Measurements from ENCODE around the gene GNA12.

- TF ChIP-seq, protein P1, sequence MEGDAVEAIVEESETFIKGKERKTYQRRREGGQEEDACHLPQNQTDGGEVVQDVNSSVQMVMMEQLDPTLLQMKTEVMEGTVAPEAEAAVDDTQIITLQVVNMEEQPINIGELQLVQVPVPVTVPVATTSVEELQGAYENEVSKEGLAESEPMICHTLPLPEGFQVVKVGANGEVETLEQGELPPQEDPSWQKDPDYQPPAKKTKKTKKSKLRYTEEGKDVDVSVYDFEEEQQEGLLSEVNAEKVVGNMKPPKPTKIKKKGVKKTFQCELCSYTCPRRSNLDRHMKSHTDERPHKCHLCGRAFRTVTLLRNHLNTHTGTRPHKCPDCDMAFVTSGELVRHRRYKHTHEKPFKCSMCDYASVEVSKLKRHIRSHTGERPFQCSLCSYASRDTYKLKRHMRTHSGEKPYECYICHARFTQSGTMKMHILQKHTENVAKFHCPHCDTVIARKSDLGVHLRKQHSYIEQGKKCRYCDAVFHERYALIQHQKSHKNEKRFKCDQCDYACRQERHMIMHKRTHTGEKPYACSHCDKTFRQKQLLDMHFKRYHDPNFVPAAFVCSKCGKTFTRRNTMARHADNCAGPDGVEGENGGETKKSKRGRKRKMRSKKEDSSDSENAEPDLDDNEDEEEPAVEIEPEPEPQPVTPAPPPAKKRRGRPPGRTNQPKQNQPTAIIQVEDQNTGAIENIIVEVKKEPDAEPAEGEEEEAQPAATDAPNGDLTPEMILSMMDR (IDR thresholded peaks at IDR 0.05; ENCODE audit: poor library complexity): no peak
- TF ChIP-seq EZH2 (IDR thresholded peaks at IDR 0.05; ENCODE audit: borderline replicate concordance) (no peak), EZH2phosphoT487 (IDR thresholded peaks at IDR 0.05; ENCODE audit: low read depth, severe bottlenecking, unreplicated experiment) (no peak)
Observed at GRCh38 chr7:2689951-2690705, 154.0 kb downstream of the GNA12 start.

Data from hepatocyte (in vitro differentiated cells).